Activated naive CD8-positive, alpha-beta T cell treated with anti-CD3 and anti-CD28 coated beads, Interleukin-2, amount 10 ng/mL, durations not matched to agents 7 days and 5 days (primary cell): ENCODE data around the gene ZDHHC11B. TPM values are rescaled to one million over a fixed set of nuclear protein-coding genes. Genes with fewer than 3 reads are reported as not detected.
"Not testable (repeated sequence)": the region's sequence is repeated elsewhere in the genome, so short reads cannot be mapped to it uniquely, and the experiment has no call there.

ENCODE experiments used
- ATAC-seq: fragments of 150-1000 bp; cut with Tn5 transposase; one replicate; pipeline ENCODE4 v1.10.0; 2021; ENCODE audit warnings: low read depth, moderate library complexity
- POLR2A ChIA-PET: fragments of 350-600 bp; sonication (Branson Sonifier 250); formaldehyde crosslinking; loops from one replicate; lab custom pipeline; 2021; ENCODE audit warnings: antibody characterized with exemption; lab: Charles Lee
- DNase-seq: peaks from one replicate; pipeline ENCODE4 v3.0.0; 2021
- H3K27ac Mint-ChIP-seq: one replicate; pipeline ENCODE4 v1.8.0; 2022; ENCODE audit warnings: mild to moderate bottlenecking, mixed read lengths
- H3K27me3 Mint-ChIP-seq: one replicate; pipeline ENCODE4 v1.8.0; 2022; ENCODE audit warnings: mild to moderate bottlenecking, moderate library complexity, mixed read lengths
- H3K36me3 Mint-ChIP-seq: one replicate; pipeline ENCODE4 v1.8.0; 2021; ENCODE audit warnings: mild to moderate bottlenecking, mixed read lengths
- H3K4me1 Mint-ChIP-seq: one replicate; pipeline ENCODE4 v1.8.0; 2021; ENCODE audit warnings: mixed read lengths
- H3K4me3 Mint-ChIP-seq: one replicate; pipeline ENCODE4 v1.8.0; 2022; ENCODE audit warnings: mild to moderate bottlenecking, moderate library complexity, mixed read lengths
- H3K9me3 Mint-ChIP-seq: one replicate; pipeline ENCODE4 v1.8.0; 2021; ENCODE audit warnings: mixed read lengths
- total RNA-seq, 2 experiments: library from RNA; stranded (reverse); gene quantifications; one replicate each; pipeline ENCODE4 v1.2.3, GENCODE V29; 2021

The ZDHHC11B gene
- total RNA-seq, 2 experiments from 2014 or later, result 2.0 to 2.4 TPM

DNA sequence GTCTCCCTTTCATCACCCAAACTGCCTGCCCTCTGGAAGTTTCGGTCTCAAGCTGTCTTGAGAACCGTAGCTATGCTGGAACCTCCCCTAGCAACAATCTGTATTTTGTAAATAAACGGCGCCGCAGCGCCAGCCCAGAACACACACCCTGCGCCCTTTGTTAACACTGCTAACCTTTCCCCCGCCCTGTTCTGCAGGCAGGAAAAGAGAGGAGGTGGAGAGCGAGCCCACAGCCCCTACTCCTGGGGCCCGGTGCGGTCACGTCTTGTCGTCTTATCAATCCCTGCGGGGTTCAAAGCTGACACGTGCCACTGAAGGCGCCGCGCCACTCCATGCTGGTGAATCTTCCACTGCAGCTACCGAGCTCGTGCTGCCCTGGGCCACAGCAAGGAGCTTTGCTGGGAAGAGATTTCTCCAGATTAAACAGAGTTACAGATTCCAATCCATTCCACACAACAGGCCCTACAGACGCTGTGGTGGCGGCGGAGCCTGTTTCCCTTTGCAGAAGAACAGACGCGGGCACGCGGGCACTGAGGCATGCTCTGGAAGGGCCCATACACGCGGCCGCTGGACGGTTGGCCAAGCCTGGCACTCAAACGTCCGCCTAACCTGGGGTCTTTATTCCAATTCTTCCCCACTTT is 25.3 kb downstream of the ZDHHC11B start:
- Mint-ChIP-seq H3K4me1 (no peaks in the 10 kb centered on the region), H3K36me3 (no peaks in the 10 kb centered on the region), H3K27me3 (peaks cover 3% of the 10 kb centered on the region), H3K9me3 (no peaks in the 10 kb centered on the region), H3K4me3 (no peak overlapping the region), H3K27ac (no peak overlapping the region)
- DNase-seq (no peak), ATAC-seq (no peak)
- POLR2A ChIA-PET, result no interaction called here

DNA sequence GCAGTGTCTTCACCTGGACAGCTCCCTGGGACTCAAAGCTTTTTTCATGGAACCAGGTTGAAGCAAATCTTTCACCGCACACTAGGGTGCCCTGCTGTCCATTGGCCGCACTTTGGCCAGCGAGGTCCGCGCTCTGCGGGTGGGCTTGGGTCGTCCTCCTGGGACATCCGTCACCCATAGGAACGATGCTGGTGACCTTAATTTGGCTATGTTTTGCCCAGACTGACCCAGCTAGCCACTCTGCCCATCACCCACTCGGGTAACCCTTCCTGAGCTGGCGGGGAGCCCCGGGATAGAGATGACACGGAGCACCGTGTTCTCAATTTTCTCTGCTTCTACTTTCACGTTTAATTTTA is 25.9 kb downstream of the ZDHHC11B start:
- Mint-ChIP-seq H3K27ac (no peak overlapping the region), H3K27me3 (peaks cover 3% of the 10 kb centered on the region), H3K36me3 (no peaks in the 10 kb centered on the region), H3K4me3 (no peak overlapping the region), H3K9me3 (no peaks in the 10 kb centered on the region), H3K4me1 (no peaks in the 10 kb centered on the region)
- POLR2A ChIA-PET, result no interaction called here
- no peak for ATAC-seq
- DNase-seq, result no peak

DNA sequence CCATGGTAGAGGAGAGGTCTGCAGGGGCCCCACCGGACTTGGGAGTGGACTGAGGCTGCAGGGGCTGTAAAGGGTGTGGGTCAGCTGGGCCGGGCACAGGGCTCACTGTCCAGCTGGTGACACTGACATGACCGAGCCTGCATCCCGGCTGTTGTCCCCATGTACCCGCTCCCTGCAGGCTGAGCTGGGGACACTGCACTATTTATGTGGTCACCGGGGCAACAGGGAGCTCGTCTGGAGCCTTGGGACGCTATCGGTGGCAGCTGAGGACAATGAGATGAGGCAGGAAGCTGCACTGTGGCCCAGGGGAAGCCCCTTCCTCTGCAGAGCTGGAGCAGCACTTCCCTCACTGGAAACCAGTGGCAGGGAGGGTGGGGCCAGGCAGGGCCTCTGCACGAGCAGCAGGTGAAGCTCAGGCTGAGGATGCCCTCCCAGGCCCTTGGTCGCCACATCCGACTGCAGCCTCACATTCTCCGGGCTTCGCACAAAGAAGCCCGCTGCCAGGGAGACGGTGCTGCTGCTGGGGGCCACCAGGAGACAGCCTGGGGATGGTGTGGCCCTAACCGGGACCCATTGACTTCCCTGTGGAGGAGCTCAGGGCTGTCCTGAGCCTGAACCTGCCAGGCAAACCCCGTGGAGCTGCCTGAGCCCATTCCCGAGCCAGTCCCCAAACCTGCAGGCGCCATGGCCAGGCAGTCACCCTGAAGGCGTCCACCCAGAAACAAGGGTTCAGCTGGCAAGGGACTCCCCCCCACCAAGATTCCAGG is 26.4 kb downstream of the ZDHHC11B start:
- DNase-seq (no peak), ATAC-seq (no peak)
- no peaks in the 10 kb centered on the region for H3K36me3 Mint-ChIP-seq
- no peaks in the 10 kb centered on the region for H3K9me3 Mint-ChIP-seq
- POLR2A ChIA-PET, result no interaction called here
- H3K4me3 Mint-ChIP-seq, result no peak overlapping the region
- no peaks in the 10 kb centered on the region for H3K4me1 Mint-ChIP-seq
- H3K27me3 Mint-ChIP-seq, result no peaks in the 10 kb centered on the region
- no peak overlapping the region for H3K27ac Mint-ChIP-seq

DNA sequence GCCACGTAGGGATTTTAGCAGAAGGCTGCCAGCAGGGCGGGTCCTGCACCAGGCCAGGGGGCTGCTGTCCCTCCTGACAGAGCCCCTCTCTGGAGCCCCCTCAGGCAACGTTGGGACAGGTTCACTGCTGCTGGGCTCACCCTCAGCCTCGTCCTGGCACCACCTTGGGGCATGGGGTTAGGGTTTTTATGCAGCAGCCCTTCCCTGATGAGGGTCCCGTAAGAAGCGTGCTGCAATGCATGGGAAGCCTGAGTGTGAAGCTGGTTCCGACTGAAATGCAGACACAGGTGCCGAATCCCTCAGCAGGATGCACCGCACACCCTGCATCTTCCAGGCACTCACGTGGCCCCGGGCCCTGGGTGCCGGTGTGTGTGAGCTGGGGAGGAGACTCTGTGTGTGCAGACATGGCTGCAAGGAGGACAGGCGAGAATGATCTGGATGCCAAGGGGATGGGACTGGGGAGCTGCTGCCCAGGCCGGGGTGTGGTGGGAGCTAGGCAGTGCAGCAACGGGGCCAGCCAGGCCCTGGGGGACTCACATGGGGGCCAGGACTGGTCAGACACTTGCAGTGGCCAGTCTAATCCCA is 27.1 kb downstream of the ZDHHC11B start:
- DNase-seq (no peak), ATAC-seq (no peak)
- Mint-ChIP-seq H3K36me3 (no peaks in the 10 kb centered on the region), H3K27me3 (no peaks in the 10 kb centered on the region), H3K4me1 (no peaks in the 10 kb centered on the region), H3K4me3 (no peak overlapping the region), H3K9me3 (no peaks in the 10 kb centered on the region), H3K27ac (no peak overlapping the region)
- POLR2A ChIA-PET, result no interaction called here

DNA sequence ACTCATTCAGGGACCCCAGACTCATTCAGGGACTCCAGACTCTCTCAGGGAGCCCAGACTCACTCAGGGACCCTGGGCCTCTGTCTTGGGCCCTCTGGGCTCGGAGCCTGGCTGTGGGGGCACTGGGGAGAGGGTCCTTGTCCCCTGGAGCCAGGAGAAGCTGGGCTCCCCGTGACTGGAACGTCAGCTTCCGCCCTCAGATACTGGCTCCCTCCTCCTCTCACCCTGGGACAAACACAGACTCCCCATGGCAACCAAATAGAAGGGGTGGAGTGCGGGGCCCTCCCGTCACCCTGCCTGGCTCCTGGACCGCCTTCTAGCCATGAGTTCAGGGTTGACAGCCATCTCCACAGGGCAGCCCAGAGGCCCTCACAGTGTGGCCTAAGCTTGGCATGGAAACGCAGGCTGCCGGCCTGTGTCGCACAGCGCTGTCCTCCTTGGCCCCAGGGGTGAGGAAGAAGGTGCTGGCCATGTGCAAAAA is 27.6 kb downstream of the ZDHHC11B start:
- no peak for ATAC-seq
- no peak for DNase-seq
- Mint-ChIP-seq H3K9me3 (no peaks in the 10 kb centered on the region), H3K4me3 (no peak overlapping the region), H3K27ac (no peak overlapping the region), H3K36me3 (no peaks in the 10 kb centered on the region), H3K4me1 (no peaks in the 10 kb centered on the region), H3K27me3 (no peaks in the 10 kb centered on the region)
- POLR2A ChIA-PET, result no interaction called here

DNA sequence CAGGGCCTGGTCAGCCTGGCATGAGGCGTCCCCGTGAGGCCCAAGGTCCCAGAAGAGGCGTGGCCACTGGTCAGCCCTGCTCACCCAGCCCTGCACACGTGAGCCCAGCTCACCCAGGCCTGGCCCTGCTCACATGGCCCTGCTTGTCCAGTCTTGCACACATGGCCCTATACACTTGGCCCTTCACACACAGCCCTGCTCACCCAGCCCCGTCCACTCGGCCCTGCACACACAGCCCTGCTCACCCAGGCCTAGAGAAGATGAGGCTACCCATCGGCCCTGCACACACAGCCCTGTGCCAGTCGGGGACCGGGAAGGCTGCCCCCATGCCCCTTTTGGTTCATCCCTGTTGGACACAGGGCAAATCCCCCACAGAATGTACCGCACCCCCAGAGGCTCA is 28.4 kb downstream of the ZDHHC11B start:
- Mint-ChIP-seq H3K27ac (no peak overlapping the region), H3K4me1 (no peaks in the 10 kb centered on the region), H3K36me3 (no peaks in the 10 kb centered on the region), H3K4me3 (no peak overlapping the region), H3K9me3 (no peaks in the 10 kb centered on the region), H3K27me3 (no peaks in the 10 kb centered on the region)
- DNase-seq, result no peak
- ATAC-seq, result no peak
- POLR2A ChIA-PET, result no interaction called here

DNA sequence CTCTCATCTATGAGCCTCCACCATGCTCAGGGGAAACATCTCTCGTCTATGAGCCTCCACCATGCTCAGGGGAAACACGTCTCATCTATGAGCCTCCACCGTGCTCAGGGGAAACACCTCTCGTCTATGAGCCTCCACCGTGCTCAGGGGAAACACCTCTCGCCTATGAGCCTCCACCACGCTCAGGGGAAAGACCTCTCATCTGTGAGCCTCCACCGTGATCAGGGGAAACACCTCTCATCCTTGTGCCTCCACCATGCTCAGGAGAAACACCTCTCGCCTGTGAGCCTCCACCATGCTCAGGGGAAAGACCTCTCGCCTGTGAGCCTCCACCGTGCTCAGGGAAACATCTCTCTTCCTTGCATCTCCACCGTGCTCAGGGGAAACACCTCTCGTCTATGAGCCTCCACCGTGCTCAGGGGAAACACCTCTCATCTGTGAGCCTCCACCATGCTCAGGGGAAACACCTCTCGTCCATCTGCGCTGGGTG is 30.3 kb downstream of the ZDHHC11B start:
- H3K4me1 Mint-ChIP-seq, H3K36me3 Mint-ChIP-seq, H3K27ac Mint-ChIP-seq, H3K4me3 Mint-ChIP-seq, H3K27me3 Mint-ChIP-seq, POLR2A ChIA-PET, DNase-seq, H3K9me3 Mint-ChIP-seq, ATAC-seq: not testable (repeated sequence)

DNA sequence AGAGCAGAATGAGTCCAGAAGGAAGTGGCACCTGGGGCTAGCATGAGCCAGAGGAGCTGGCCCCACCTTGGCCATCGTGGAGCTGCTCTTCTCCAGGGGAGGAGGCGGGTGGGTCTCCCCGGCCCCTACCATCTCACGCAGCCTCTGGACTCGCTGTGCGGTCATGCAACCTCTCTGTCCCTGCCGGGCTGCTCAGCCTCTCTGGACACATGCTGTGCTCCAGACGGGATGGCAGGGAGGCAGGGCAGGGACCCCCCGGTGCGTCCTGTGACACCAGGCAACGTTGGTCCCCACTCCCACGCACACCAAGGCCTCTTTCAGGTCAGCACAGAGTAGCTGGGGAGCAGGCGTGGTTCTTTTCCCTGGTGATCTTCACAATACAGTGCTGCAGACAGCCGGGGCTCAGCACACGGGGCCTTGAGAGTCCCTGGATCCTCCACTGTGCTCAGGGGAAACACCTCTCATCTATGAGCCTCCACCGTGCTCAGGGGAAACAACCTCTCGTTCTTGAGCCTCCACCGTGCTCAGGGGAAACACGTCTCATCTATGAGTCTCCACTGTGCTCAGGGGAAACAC is 30.9 kb downstream of the ZDHHC11B start:
- not testable (repeated sequence) for H3K9me3 Mint-ChIP-seq, ATAC-seq, DNase-seq

DNA sequence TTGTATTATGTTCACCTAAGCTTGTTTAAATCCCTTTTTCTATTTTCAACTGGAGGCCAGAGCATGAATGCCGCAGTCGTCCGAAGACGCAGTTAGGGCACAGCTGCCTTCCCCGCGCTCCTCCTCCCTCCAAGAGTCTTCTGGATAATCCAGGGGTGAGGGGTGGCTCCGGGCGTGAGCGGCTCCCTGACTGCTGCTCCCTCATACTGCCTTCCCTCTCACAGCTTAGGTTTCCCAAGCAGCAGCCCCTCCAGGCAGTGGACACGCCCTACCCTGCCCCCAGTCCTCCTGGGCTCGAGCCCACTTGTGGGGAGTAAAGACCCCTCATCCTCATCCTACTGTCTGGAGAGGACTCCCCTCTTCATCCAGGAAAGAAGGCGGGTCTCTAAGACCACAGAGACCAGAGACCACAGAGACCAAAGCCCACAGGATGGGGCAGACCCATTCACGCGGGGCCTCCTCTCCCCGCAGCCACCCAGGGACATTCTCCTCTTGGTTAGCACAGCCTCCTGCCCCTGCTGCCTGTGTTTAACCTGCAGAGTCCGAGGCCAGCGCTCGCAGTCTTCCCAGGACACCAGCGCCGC is 31.9 kb downstream of the ZDHHC11B start:
- H3K9me3 Mint-ChIP-seq, H3K27me3 Mint-ChIP-seq, H3K27ac Mint-ChIP-seq, POLR2A ChIA-PET, H3K4me1 Mint-ChIP-seq, ATAC-seq, H3K36me3 Mint-ChIP-seq, H3K4me3 Mint-ChIP-seq, DNase-seq: not testable (repeated sequence)

More for the DNA sequence above, 30.9 kb downstream of the ZDHHC11B start:
- H3K4me3 Mint-ChIP-seq, H3K4me1 Mint-ChIP-seq, H3K36me3 Mint-ChIP-seq, POLR2A ChIA-PET, H3K27me3 Mint-ChIP-seq, H3K27ac Mint-ChIP-seq: not testable (repeated sequence)

DNA sequence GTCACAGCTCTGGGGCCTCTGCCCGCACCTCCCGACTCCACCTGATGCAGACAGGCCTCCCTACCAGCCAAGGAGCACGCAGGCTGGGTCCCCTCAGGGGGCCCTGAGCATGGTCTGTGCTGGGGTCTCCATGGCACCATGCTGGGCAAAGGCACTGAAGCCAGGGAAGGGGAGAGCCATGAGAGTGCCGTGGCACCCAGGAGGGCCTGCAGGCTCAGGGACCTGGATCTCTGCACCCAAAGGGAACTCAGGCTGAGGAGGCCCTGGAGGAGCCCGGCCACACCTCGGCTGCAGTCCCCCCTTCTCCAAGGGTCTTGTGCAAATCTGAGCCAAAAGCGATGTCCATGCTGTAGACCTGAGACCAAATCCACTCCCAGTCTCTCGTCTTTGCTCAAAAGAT is 32.5 kb downstream of the ZDHHC11B start:
- H3K27ac Mint-ChIP-seq, ATAC-seq, H3K4me1 Mint-ChIP-seq, H3K36me3 Mint-ChIP-seq, H3K27me3 Mint-ChIP-seq, POLR2A ChIA-PET, H3K9me3 Mint-ChIP-seq, H3K4me3 Mint-ChIP-seq, DNase-seq: not testable (repeated sequence)

DNA sequence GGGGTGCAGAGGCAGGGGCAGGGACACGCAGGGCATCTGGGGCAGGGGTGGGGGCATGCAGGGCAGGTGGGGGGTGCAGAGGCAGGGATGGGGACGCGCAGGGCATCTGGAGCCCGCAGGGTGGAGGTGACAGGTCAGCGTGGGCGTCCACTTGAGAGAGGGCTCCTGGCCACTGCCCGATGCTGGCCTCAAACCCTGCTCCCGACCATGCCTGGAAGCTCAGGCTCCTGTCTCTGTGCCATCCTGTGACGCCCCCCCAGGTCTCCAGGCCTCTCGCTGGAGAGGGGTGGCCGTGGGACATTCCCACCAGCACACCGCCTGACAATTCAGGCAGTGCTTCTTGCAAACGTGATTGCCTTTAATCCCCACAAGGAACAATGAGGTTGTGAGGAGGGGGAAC is 33.0 kb downstream of the ZDHHC11B start:
- POLR2A ChIA-PET, result no interaction called here
- Mint-ChIP-seq H3K27me3 (no peaks in the 10 kb centered on the region), H3K4me3 (no peak overlapping the region), H3K4me1 (no peaks in the 10 kb centered on the region), H3K36me3 (no peaks in the 10 kb centered on the region), H3K9me3 (no peaks in the 10 kb centered on the region), H3K27ac (no peak overlapping the region)
- DNase-seq, result no peak
- no peak for ATAC-seq

DNA sequence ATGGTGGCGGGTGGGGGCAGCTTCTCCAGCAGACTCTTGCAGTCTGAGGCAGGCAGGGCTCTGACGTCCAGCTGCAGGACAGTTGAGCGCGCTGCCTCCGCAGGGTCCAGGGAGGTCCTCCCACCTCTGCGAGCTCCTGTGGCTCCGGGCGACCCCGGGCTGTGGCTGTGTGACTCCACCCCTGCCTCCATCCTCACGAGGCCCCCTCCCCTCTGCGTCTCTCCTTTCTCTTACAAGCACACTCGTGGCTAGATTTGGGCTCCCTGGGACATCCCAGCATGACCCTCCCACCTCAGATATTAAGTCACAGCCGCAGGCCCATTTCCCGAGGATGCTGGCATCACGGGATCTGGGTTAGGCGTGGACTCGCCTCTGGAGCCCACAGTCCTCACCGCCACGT is 34.3 kb downstream of the ZDHHC11B start:
- H3K36me3 Mint-ChIP-seq, DNase-seq, H3K27ac Mint-ChIP-seq, ATAC-seq, H3K27me3 Mint-ChIP-seq, H3K4me3 Mint-ChIP-seq, H3K9me3 Mint-ChIP-seq, H3K4me1 Mint-ChIP-seq, POLR2A ChIA-PET: not testable (repeated sequence)

DNA sequence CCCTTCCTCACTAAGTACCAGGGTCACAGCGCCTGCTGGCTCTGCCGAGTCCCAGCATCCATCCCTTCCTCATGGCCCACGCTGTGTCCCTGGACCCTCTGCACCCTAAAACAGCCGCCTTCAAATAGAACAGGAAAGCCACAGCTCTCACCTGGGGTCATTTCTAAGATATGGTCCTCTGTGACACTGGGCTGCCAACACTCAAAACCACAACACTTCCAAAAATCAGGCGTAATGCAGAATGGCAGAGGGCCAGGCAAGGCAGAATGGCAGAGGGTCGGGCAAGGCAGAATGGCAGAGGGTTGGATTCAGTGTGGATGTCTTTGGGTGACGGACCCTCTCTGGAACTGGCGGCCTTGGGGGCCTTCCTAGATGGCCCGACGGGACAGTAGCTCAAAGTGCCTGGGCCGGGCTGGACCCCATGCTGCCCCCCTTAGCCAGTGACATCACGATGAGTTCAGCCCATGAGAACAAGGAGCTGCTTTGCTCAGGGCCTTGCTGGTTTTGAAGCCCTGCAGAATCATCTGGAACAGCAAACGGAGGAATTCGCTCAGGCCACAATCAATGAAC is 35.3 kb downstream of the ZDHHC11B start:
- no peak overlapping the region for H3K27ac Mint-ChIP-seq
- H3K4me1 Mint-ChIP-seq, result no peaks in the 10 kb centered on the region
- H3K9me3 Mint-ChIP-seq, result no peaks in the 10 kb centered on the region
- no peak overlapping the region for H3K4me3 Mint-ChIP-seq
- DNase-seq (no peak), ATAC-seq (no peak)
- no peaks in the 10 kb centered on the region for H3K36me3 Mint-ChIP-seq
- no peaks in the 10 kb centered on the region for H3K27me3 Mint-ChIP-seq
- POLR2A ChIA-PET, result no interaction called here
